SK-N-MC (cell line): Measurements from ENCODE around the gene DYRK2.

ENCODE experiments used
- EZH2 ChIP-seq: fragments of 200-600 bp; sonication (generic); IDR thresholded peaks from one replicate; pipeline ENCODE4 v1.6.1; 2017; ENCODE audit warnings: antibody characterized with exemption
- POLR2AphosphoS5 ChIP-seq: IDR thresholded peaks from 2 replicates; pipeline ENCODE4 v1.6.1; 2012; ENCODE audit warnings: mild to moderate bottlenecking, low read depth, low read length, borderline replicate concordance

GRCh38 chr12:67626156-67626555, 22.4 kb upstream of the DYRK2 start:
- no peak for TF ChIP-seq POLR2AphosphoS5
- no peak for TF ChIP-seq EZH2
